HCT116 (cell line): ENCODE data around the gene FGF14. TPM values are rescaled to one million over a fixed set of nuclear protein-coding genes. Genes with fewer than 3 reads are reported as not detected.

Experiments
- ATAC-seq: fragments of 200-7000 bp; cut with Tn5 transposase; 2 replicates; pipeline ENCODE4 v1.9.1; 2020; ENCODE audit warnings: mild to moderate bottlenecking, moderate library complexity
- BruUV-seq: library from RNA; stranded (reverse); fragments of 400-500 nt; replicated peaks from 2 replicates; lab custom pipeline; 2021; lab: Mats Ljungman, UMichigan
- CTCF ChIA-PET: fragments of 300-600 bp; sonication (Branson Sonifier 250); formaldehyde crosslinking; loops from one replicate; lab custom pipeline; 2021; ENCODE audit warnings: antibody characterized with exemption; lab: Charles Lee
- POLR2A ChIA-PET: fragments of 300-600, 350-600 bp; sonication (Branson Sonifier 250); formaldehyde crosslinking; loops from one replicate; lab custom pipeline; 2021; ENCODE audit warnings: antibody characterized with exemption; lab: Charles Lee
- RAD21 ChIA-PET, 2 experiments: fragments of 300-600 bp; sonication (Branson Sonifier 250); formaldehyde crosslinking; loops; one replicate each; lab custom pipeline; 2023; ENCODE audit warnings: low total read pairs in 2 of 2; ENCODE audit not compliant: uncharacterized antibody in 2 of 2, unreplicated experiment in 2 of 2, low non-redundant PET in 1 of 2; lab: Charles Lee
- DNase-seq: peaks from one replicate; pipeline ENCODE4 v3.0.0-alpha.2; 2010; ENCODE audit warnings: low read depth, low spot score
- H2AFZ ChIP-seq: fragments of 200-600 bp; shearing (Covaris generic), sonication (generic); 2 replicates; pipeline ENCODE4 v1.6.1; 2017; ENCODE audit warnings: low read depth, mixed run types, mixed read lengths, antibody characterized with exemption, low read length; ENCODE audit not compliant: poor library complexity, severe bottlenecking
- H3K27ac ChIP-seq: 2 replicates; pipeline ENCODE4 v1.5.1; 2012; ENCODE audit warnings: low read depth, low read length
- H3K27me3 ChIP-seq: fragments of 200-600 bp; sonication (generic); 2 replicates; pipeline ENCODE4 v1.6.1; 2016; ENCODE audit warnings: mixed run types, low read length, mixed read lengths; ENCODE audit not compliant: insufficient read depth
- H3K36me3 ChIP-seq, 2 experiments: fragments of 200-500 bp in 1 of 2; fragments of 200-600 bp in 1 of 2; sonication (Bioruptor generic) in 1 of 2; sonication (generic) in 1 of 2; 2 replicates each; pipeline versions ENCODE4 v1.5.1 to v1.6.1; 2014 to 2016; ENCODE audit warnings: low read length in 2 of 2, inconsistent platforms in 1 of 2, mixed read lengths in 1 of 2, mixed run types in 1 of 2; ENCODE audit not compliant: insufficient read depth in 2 of 2, control insufficient read depth in 1 of 2
- H3K4me1 ChIP-seq, 2 experiments: fragments of 200-600 bp in 1 of 2; sonication (generic) in 1 of 2; 2 replicates each; pipeline versions ENCODE4 v1.5.1 to v1.6.1; 2012 to 2017; ENCODE audit warnings: low read length in 2 of 2, inconsistent platforms in 1 of 2, mild to moderate bottlenecking in 1 of 2, mixed read lengths in 1 of 2, mixed run types in 1 of 2, moderate library complexity in 1 of 2; ENCODE audit not compliant: insufficient read depth in 2 of 2, control insufficient read depth in 1 of 2
- H3K4me2 ChIP-seq: fragments of 200-600 bp; sonication (generic); 2 replicates; pipeline ENCODE4 v1.6.1; 2017; ENCODE audit warnings: mixed run types, low read length, mixed read lengths
- H3K4me3 ChIP-seq, 2 experiments: fragments of 200-600 bp in 1 of 2; sonication (generic) in 1 of 2; replicated peaks in 1 of 2; 2 replicates each; pipeline ENCODE4 v1.5.1; 2011 to 2016; ENCODE audit warnings: low read length in 2 of 2, control low read depth in 1 of 2, low read depth in 1 of 2, mild to moderate bottlenecking in 1 of 2, mixed read lengths in 1 of 2, mixed run types in 1 of 2
- H3K79me2 ChIP-seq: fragments of 200-600 bp; sonication (generic); 2 replicates; pipeline ENCODE4 v1.6.1; 2017; ENCODE audit warnings: mild to moderate bottlenecking, mixed run types, low read length, moderate library complexity, mixed read lengths; ENCODE audit not compliant: insufficient read depth
- H3K9ac ChIP-seq: fragments of 200-600 bp; sonication (generic); 2 replicates; pipeline ENCODE4 v1.6.1; 2016; ENCODE audit warnings: low read length, mixed read lengths
- H3K9me2 ChIP-seq: fragments of 200-600 bp; sonication (generic), shearing (Covaris generic); 2 replicates; pipeline ENCODE4 v1.6.1; 2017; ENCODE audit warnings: mixed run types, mild to moderate bottlenecking, moderate library complexity; ENCODE audit not compliant: insufficient read depth
- H3K9me3 ChIP-seq, 2 experiments: fragments of 200-500 bp in 1 of 2; fragments of 200-600 bp in 1 of 2; sonication (Bioruptor generic) in 1 of 2; sonication (generic) in 1 of 2; 2 replicates each; pipeline ENCODE4 v1.6.1; 2014 to 2017; ENCODE audit warnings: low read length in 2 of 2, mixed read lengths in 2 of 2, inconsistent platforms in 1 of 2, low read depth in 1 of 2, mild to moderate bottlenecking in 1 of 2, mixed run types in 1 of 2, moderate library complexity in 1 of 2; ENCODE audit not compliant: control insufficient read depth in 1 of 2, insufficient read depth in 1 of 2
- H4K20me1 ChIP-seq: fragments of 200-600 bp; sonication (generic), shearing (Covaris generic); 2 replicates; pipeline ENCODE4 v1.6.1; 2017; ENCODE audit warnings: mixed run types, mild to moderate bottlenecking, moderate library complexity; ENCODE audit not compliant: insufficient read depth
- CBX3 ChIP-seq: IDR thresholded peaks from 2 replicates; pipeline ENCODE4 v1.6.1; 2012; ENCODE audit warnings: low read depth
- CEBPB ChIP-seq: IDR thresholded peaks from 2 replicates; pipeline ENCODE4 v1.6.1; 2012; ENCODE audit warnings: low read depth
- EGR1 ChIP-seq: IDR thresholded peaks from 2 replicates; pipeline ENCODE4 v1.6.1; 2012; ENCODE audit warnings: low read depth
- EZH2 ChIP-seq: fragments of 200-600 bp; sonication (generic); IDR thresholded peaks from 2 replicates; pipeline ENCODE4 v1.6.1; 2017; ENCODE audit warnings: antibody characterized with exemption, mixed run types
- EZH2phosphoT487 ChIP-seq: fragments of 200-600 bp; IDR thresholded peaks from 2 replicates; pipeline ENCODE4 v1.6.1; 2018; ENCODE audit warnings: antibody characterized with exemption, borderline replicate concordance
- FOSL1 ChIP-seq: IDR thresholded peaks from 2 replicates; pipeline ENCODE4 v1.6.1; 2012; ENCODE audit warnings: low read depth
- POLR2AphosphoS5 ChIP-seq: IDR thresholded peaks from 2 replicates; pipeline ENCODE4 v1.6.1; 2011; ENCODE audit warnings: mild to moderate bottlenecking, low read depth, low read length, moderate library complexity
- YY1 ChIP-seq: IDR thresholded peaks from 2 replicates; pipeline ENCODE4 v1.6.1; 2011; ENCODE audit warnings: low read length, low read depth, moderate library complexity, mild to moderate bottlenecking; ENCODE audit not compliant: insufficient replicate concordance; ENCODE audit errors: extremely low read depth
- ZBTB33 ChIP-seq: IDR thresholded peaks from 2 replicates; pipeline ENCODE4 v1.6.1; 2011; ENCODE audit warnings: mild to moderate bottlenecking, low read length, moderate library complexity; ENCODE audit not compliant: insufficient replicate concordance; ENCODE audit errors: extremely low read depth
- ZNF274 ChIP-seq: fragments of 200-500 bp; sonication (Bioruptor generic); IDR thresholded peaks from 2 replicates; pipeline ENCODE4 v1.6.1; 2014; ENCODE audit warnings: mild to moderate bottlenecking, low read depth, low read length, inconsistent platforms
- intact Hi-C: fragments of 100-400 bp; cut with micrococcal nuclease; formaldehyde crosslinking; loops from 2 replicates; pipeline ENCODE4 v1.10.0; 2022
- total RNA-seq: library from RNA; stranded (reverse); gene quantifications from one replicate; pipeline ENCODE4 v1.2.1, GENCODE V29; 2021; ENCODE audit not compliant: unreplicated experiment
- TF ChIP-seq, protein P1 (sequence below): IDR thresholded peaks from 2 replicates; pipeline ENCODE4 v1.6.1; 2012; ENCODE audit warnings: low read depth

The FGF14 gene
- total RNA-seq, 1 experiment from 2014 or later, result not detected

DNA sequence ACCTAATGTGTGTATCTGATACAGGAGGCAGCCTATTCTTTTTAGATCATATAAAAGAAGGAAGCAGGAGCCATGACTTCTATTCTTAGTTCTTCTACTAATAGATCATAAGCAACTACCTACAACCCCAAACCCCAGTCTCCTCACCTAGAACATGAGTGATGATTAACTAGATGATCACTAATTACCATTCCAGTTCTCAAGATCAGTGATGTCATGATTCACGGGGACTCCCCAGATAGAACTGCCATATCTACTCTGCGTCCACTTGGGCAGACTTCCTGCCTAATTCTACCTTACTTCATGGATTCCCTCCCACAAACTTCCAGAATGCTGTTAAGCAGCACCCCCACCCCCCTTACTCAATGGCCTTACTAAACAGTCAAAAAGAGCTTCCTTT, 380.1 kb downstream of the FGF14 start:
- TF ChIP-seq CBX3, result no peak
- ChIA-PET RAD21 (no interaction called here), CTCF (no interaction called here), POLR2A (no interaction called here)
- no peaks in the 10 kb centered on the region for H4K20me1 ChIP-seq
- no peaks in the 10 kb centered on the region for H3K4me1 ChIP-seq
- H3K4me2 ChIP-seq, result no peak overlapping the region
- H3K79me2 ChIP-seq, result no peaks in the 10 kb centered on the region
- intact Hi-C loops, result no loop called here
- no peaks in the 10 kb centered on the region for H3K36me3 ChIP-seq
- H3K9me3 ChIP-seq, result peaks cover 2 to 17% of the 10 kb centered on the region in 2 experiments; a peak in 2 of 4 replicates
- no peak overlapping the region for H3K9ac ChIP-seq
- H3K9me2 ChIP-seq, result no peaks in the 10 kb centered on the region
- no peak overlapping the region for H3K27ac ChIP-seq
- DNase-seq (no peak), ATAC-seq (no peak)
- no peak overlapping the region for H3K4me3 ChIP-seq
- no TSS peak for BruUV-seq
- no peak overlapping the region for H2AFZ ChIP-seq
- H3K27me3 ChIP-seq, result no peaks in the 10 kb centered on the region

GRCh38 chr13:102020611-102021216, 381.1 kb downstream of the FGF14 start:
- Histone ChIP-seq H3K36me3 (no peaks in the 10 kb centered on the region), H3K79me2 (no peaks in the 10 kb centered on the region), H3K4me1 (no peaks in the 10 kb centered on the region), H3K9ac (no peak overlapping the region), H2AFZ (no peak overlapping the region), H3K9me2 (no peaks in the 10 kb centered on the region), H3K27ac (no peak overlapping the region), H3K27me3 (no peaks in the 10 kb centered on the region), H3K4me3 (no peak overlapping the region), H3K4me2 (no peak overlapping the region), H3K9me3 (peaks cover 6 to 17% of the 10 kb centered on the region in 2 experiments; a peak in 2 of 4 replicates), H4K20me1 (no peaks in the 10 kb centered on the region)
- intact Hi-C loops, result no loop called here
- RAD21 ChIA-PET, result no interaction called here
- POLR2A ChIA-PET, result no interaction called here
- CTCF ChIA-PET, result no interaction called here
- no TSS peak for BruUV-seq
- no peak for ATAC-seq
- no peak for DNase-seq
- no peak for TF ChIP-seq CEBPB
- TF ChIP-seq, protein P1, sequence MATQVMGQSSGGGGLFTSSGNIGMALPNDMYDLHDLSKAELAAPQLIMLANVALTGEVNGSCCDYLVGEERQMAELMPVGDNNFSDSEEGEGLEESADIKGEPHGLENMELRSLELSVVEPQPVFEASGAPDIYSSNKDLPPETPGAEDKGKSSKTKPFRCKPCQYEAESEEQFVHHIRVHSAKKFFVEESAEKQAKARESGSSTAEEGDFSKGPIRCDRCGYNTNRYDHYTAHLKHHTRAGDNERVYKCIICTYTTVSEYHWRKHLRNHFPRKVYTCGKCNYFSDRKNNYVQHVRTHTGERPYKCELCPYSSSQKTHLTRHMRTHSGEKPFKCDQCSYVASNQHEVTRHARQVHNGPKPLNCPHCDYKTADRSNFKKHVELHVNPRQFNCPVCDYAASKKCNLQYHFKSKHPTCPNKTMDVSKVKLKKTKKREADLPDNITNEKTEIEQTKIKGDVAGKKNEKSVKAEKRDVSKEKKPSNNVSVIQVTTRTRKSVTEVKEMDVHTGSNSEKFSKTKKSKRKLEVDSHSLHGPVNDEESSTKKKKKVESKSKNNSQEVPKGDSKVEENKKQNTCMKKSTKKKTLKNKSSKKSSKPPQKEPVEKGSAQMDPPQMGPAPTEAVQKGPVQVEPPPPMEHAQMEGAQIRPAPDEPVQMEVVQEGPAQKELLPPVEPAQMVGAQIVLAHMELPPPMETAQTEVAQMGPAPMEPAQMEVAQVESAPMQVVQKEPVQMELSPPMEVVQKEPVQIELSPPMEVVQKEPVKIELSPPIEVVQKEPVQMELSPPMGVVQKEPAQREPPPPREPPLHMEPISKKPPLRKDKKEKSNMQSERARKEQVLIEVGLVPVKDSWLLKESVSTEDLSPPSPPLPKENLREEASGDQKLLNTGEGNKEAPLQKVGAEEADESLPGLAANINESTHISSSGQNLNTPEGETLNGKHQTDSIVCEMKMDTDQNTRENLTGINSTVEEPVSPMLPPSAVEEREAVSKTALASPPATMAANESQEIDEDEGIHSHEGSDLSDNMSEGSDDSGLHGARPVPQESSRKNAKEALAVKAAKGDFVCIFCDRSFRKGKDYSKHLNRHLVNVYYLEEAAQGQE, result no peak
- no peak for TF ChIP-seq EZH2phosphoT487
- TF ChIP-seq YY1, result no peak
- no peak for TF ChIP-seq FOSL1
- TF ChIP-seq CBX3, result no peak
- TF ChIP-seq EZH2, result no peak
- no peak for TF ChIP-seq ZBTB33
- no peak for TF ChIP-seq ZNF274
- TF ChIP-seq EGR1, result no peak
- TF ChIP-seq POLR2AphosphoS5, result no peak
